ENCODE results near the gene DCBLD1.
"Not testable (repeated sequence)": the region's sequence is repeated elsewhere in the genome, so short reads cannot be mapped to it uniquely, and the experiment has no call there.

DCBLD1 gene

GRCh38 chr6:117497237-117497636, 14.8 kb downstream of the DCBLD1 start:
- in situ Hi-C loops (cut with HindIII; ENCODE audit: low sequenced_read_pairs), result no loop called here

DNA sequence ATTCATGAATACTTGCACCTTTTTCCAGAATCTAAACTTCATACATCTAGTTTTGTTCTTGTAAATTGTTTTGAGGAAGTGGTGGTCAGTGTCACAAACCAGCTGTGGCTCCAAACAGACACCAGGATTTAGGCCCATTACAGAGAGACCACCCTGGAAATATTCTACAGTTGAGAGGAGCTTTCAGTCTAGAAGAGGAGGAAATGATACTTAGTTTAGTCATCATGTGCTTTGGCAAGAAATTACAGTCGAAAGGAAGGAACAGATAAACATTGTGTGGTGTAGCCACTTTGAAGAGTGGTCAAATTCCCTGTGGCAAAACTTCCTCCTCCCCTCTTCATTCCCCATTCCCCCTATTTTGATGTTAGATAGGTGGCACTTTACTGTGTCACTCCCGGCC, 15.7 kb downstream of the DCBLD1 start:
- in situ Hi-C loops (cut with HindIII; ENCODE audit: low sequenced_read_pairs), result no loop called here

DNA sequence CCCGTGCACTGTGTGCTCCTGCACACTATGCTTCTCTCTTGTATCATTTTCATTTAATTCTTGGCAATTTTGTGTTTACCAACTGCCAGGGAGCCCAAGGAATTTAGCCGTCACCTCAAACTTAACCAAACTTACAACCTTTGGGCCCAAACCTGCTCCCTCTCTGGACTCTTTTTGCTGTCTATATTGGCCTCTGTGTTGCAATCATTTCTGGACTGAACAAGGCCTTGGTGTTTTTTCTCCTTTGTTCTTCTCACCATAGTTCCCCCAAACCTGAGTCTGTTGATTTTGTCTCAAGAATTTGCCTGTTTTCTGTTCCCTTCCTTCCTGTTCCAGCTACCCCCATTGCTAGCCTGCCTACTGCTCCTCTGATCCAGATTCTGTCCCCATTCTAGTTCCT, 19.2 kb downstream of the DCBLD1 start:
- in situ Hi-C loops (cut with HindIII; ENCODE audit: low sequenced_read_pairs), result no loop called here

- in situ Hi-C loops (cut with HindIII; ENCODE audit: low sequenced_read_pairs), result no loop called here
Measured at GRCh38 chr6:117502580-117502979, 20.1 kb downstream of the DCBLD1 start.

- in situ Hi-C loops (cut with HindIII; ENCODE audit: low sequenced_read_pairs), result no loop called here
Measured at GRCh38 chr6:117503211-117503610, 20.7 kb downstream of the DCBLD1 start.

- in situ Hi-C loops (cut with HindIII; ENCODE audit: low sequenced_read_pairs), result no loop called here
Measured at GRCh38 chr6:117504478-117505144, 22.1 kb downstream of the DCBLD1 start.

- in situ Hi-C loops (cut with HindIII; ENCODE audit: low sequenced_read_pairs), result no loop called here
Measured at GRCh38 chr6:117505311-117505710, 22.8 kb downstream of the DCBLD1 start.

- in situ Hi-C loops (cut with HindIII; ENCODE audit: low sequenced_read_pairs), result no loop called here
Measured at GRCh38 chr6:117506180-117506835, 23.8 kb downstream of the DCBLD1 start.

DNA sequence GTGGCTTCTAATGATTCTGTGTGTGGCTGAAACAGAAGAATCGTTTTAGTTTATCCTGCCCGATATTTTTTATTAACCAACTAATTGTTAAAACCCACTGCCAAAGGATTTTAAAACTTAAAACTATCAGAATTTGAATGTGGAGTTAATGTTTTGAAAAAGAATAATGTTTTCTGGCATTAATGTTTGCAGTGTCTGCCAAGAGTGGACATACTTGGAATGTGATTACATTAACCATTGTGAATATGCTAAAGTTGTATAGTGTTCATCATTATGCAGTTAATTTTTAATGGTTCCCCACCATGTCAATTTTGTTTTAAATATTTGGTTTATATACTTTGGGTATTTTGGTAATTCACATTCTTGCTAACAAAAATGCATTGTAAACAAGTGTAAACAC, 24.4 kb downstream of the DCBLD1 start:
- in situ Hi-C loops (cut with HindIII; ENCODE audit: low sequenced_read_pairs), result no loop called here

DNA sequence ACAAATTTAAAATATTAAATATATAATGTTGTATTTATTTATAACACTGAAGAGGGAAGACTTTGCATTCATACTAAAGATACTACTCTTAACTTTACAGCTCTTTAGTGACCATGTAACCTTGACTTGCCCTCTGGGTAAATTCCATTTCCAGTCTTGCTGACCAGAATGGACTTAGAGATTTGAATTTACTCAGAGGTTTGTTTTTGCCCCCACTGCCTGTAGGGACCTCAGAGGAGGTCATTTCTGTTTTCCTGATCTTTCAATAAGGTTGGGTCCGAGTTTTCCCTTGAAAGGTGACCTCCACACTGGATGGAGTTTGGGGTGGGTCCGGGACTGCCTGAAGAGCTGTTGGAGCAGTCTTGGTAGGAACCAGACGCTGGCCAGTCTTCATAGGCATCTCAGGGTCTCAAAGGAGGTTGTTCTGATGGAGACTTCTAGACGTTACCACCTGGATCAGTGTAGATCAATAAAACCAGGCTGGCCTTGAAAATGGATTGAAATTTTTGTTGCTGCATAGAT, 26.0 kb downstream of the DCBLD1 start:
- in situ Hi-C loops (cut with HindIII; ENCODE audit: low sequenced_read_pairs), result no loop called here

GRCh38 chr6:117509021-117509420, 26.5 kb downstream of the DCBLD1 start:
- in situ Hi-C loops (cut with HindIII; ENCODE audit: low sequenced_read_pairs), result no loop called here

DNA sequence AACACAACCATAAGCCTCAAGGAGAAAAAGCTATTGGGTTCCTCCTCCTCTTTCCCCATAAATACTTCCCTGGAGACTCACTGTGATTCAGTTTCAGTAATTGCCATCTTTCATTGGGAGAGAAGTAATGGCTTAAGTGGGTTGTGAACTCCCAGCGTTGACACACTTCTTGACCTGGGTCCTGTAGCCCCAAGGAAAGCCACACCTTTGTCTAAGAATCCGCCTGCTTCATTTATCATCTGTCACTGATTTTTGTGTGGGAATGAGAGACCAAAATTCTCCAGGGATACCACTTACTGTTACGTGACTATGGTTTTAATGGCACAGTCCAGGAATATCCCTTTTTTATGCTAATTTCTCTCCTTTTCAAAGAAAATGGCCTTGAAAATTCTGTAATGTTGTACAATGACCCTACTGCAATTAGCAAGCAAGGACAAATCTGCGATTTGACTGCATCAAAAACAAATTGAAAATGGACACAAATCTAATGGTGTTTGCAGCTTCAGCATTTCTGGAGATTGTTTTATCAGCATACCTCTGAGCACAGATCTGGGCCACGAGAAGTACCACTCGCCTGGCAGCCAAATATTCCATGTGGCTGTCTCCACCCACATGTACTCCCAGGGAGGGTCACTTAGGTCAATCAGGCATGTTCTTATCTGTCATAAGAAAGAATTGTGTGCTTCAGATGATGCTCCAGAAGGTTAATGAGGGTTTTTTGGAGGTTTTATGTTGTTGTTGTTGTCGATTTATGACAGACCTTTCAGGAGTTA, 29.8 kb downstream of the DCBLD1 start:
- in situ Hi-C loops (cut with HindIII; ENCODE audit: low sequenced_read_pairs), result no loop called here

GRCh38 chr6:117512987-117513573, 30.6 kb downstream of the DCBLD1 start:
- in situ Hi-C loops (cut with HindIII; ENCODE audit: low sequenced_read_pairs), result no loop called here

GRCh38 chr6:117513778-117514365, 31.4 kb downstream of the DCBLD1 start:
- in situ Hi-C loops (cut with HindIII; ENCODE audit: low sequenced_read_pairs), result no loop called here

- in situ Hi-C loops (cut with HindIII; ENCODE audit: low sequenced_read_pairs), result no loop called here
Measured at GRCh38 chr6:117514655-117515054, 32.2 kb downstream of the DCBLD1 start.

- in situ Hi-C loops (cut with HindIII; ENCODE audit: low sequenced_read_pairs), result no loop called here
Measured at GRCh38 chr6:117515326-117515725, 32.9 kb downstream of the DCBLD1 start.

- in situ Hi-C loops (cut with HindIII; ENCODE audit: low sequenced_read_pairs), result not testable (repeated sequence)
Measured at GRCh38 chr6:117517995-117518394, 35.5 kb downstream of the DCBLD1 start.

GRCh38 chr6:117518870-117519269, 36.4 kb downstream of the DCBLD1 start:
- in situ Hi-C loops (cut with HindIII; ENCODE audit: low sequenced_read_pairs), result no loop called here

- in situ Hi-C loops (cut with HindIII; ENCODE audit: low sequenced_read_pairs), result no loop called here
Measured at GRCh38 chr6:117520603-117521395, 38.3 kb downstream of the DCBLD1 start.
